Urothelium cell line (cell line): ENCODE results near the gene ROM1.
"Not testable (repeated sequence)": the region's sequence is repeated elsewhere in the genome, so short reads cannot be mapped to it uniquely, and the experiment has no call there.

Source experiments
- DNase-seq: peaks from one replicate; pipeline ENCODE4 v3.0.0; 2011; ENCODE audit warnings: low spot score, mixed read lengths
- FAIRE-seq: peaks from 2 replicates; lab custom pipeline; 2011; peaks lifted over from hg19 to GRCh38; lab: Jason Lieb, UNC

Gene ROM1

GRCh38 chr11:62647609-62648005 is 34.5 kb downstream of the ROM1 start:
- FAIRE-seq = no peak
- DNase-seq = no peak

GRCh38 chr11:62648185-62648966 is 35.3 kb downstream of the ROM1 start:
- FAIRE-seq (no peak), DNase-seq (no peak)

- FAIRE-seq (no peak), DNase-seq (no peak)
Measured at GRCh38 chr11:62648967-62649364, 35.9 kb downstream of the ROM1 start.

- FAIRE-seq = no peak
Measured at GRCh38 chr11:62649486-62649885, 36.4 kb downstream of the ROM1 start.

GRCh38 chr11:62650283-62650682 is 37.2 kb downstream of the ROM1 start:
- not testable (repeated sequence) for DNase-seq, FAIRE-seq

More at GRCh38 chr11:62649486-62649885, 36.4 kb downstream of the ROM1 start:
- DNase-seq = no peak

GRCh38 chr11:62652161-62653006 is 39.3 kb downstream of the ROM1 start:
- no peak for FAIRE-seq
- no peak for DNase-seq

- DNase-seq (no peak), FAIRE-seq (no peak)
Measured at GRCh38 chr11:62654297-62654696, 41.2 kb downstream of the ROM1 start.

- no peak for DNase-seq
- no peak for FAIRE-seq
Measured at GRCh38 chr11:62656796-62657429, 43.9 kb downstream of the ROM1 start.

GRCh38 chr11:62664405-62665074 is 51.5 kb downstream of the ROM1 start:
- FAIRE-seq (no peak), DNase-seq (peak; percentile 57)
